ENCODE measurements around the gene GBP5.
"Not testable (repeated sequence)": the region's sequence is repeated elsewhere in the genome, so short reads cannot be mapped to it uniquely, and the experiment has no call there.

Gene GBP5

GRCh38 chr1:89272269-89273041 lies at the start of gene GBP5:
GBP5 (minus strand) TSS chr1:89272860; CDS start chr1:89269555, 3,305 bp downstream.
- peak; percentile 82 for DNase-seq (ENCODE audit: low spot score)

- DNase-seq (ENCODE audit: low spot score): no peak
Observed at GRCh38 chr1:89322402-89322801, 49.7 kb upstream of the GBP5 start.

GRCh38 chr1:89312572-89312971 lies 39.9 kb upstream of the GBP5 start:
- no peak for DNase-seq (ENCODE audit: low spot score)

- peak; percentile 8 for DNase-seq (ENCODE audit: low spot score)
Observed at GRCh38 chr1:89311757-89312156, 39.1 kb upstream of the GBP5 start.

GRCh38 chr1:89310976-89311375 lies 38.3 kb upstream of the GBP5 start:
- DNase-seq (ENCODE audit: low spot score): no peak

GRCh38 chr1:89310505-89310904 lies 37.8 kb upstream of the GBP5 start:
- DNase-seq (ENCODE audit: low spot score): peak; percentile 55

GRCh38 chr1:89309828-89310227 lies 37.2 kb upstream of the GBP5 start:
- DNase-seq (ENCODE audit: low spot score): peak; percentile 18

GRCh38 chr1:89306273-89306672 lies 33.6 kb upstream of the GBP5 start:
- no peak for DNase-seq (ENCODE audit: low spot score)

- DNase-seq (ENCODE audit: low spot score): no peak
Observed at GRCh38 chr1:89305493-89305892, 32.8 kb upstream of the GBP5 start.

GRCh38 chr1:89304572-89305230 lies 32.0 kb upstream of the GBP5 start:
- DNase-seq (ENCODE audit: low spot score): no peak

- DNase-seq (ENCODE audit: low spot score): no peak
Observed at GRCh38 chr1:89302697-89303332, 30.2 kb upstream of the GBP5 start.

GRCh38 chr1:89299739-89300463 lies 27.2 kb upstream of the GBP5 start:
- DNase-seq (ENCODE audit: low spot score): peak; percentile 45

GRCh38 chr1:89298461-89298860 lies 25.8 kb upstream of the GBP5 start:
- DNase-seq (ENCODE audit: low spot score): no peak

GRCh38 chr1:89295187-89295586 lies 22.5 kb upstream of the GBP5 start:
- peak; percentile 56 for DNase-seq (ENCODE audit: low spot score)

- no peak for DNase-seq (ENCODE audit: low spot score)
Observed at GRCh38 chr1:89291276-89291675, 18.6 kb upstream of the GBP5 start.

- no peak for DNase-seq (ENCODE audit: low spot score)
Observed at GRCh38 chr1:89288051-89288340, 15.3 kb upstream of the GBP5 start.

- no peak for DNase-seq (ENCODE audit: low spot score)
Observed at GRCh38 chr1:89287181-89288050, 14.8 kb upstream of the GBP5 start.

GRCh38 chr1:89286549-89287180 lies 14.0 kb upstream of the GBP5 start:
- peak; percentile 61 for DNase-seq (ENCODE audit: low spot score)

GRCh38 chr1:89285745-89286380 lies 13.2 kb upstream of the GBP5 start:
- DNase-seq (ENCODE audit: low spot score): peak; percentile 34

- DNase-seq (ENCODE audit: low spot score): not testable (repeated sequence)
Observed at GRCh38 chr1:89284078-89284763, 11.6 kb upstream of the GBP5 start.
